Stimulated activated CD8-positive, alpha-beta memory T cell treated with anti-CD3 and anti-CD28 coated beads, Interleukin-7, amount 100 ng/mL, for 1 hour (primary cell): ENCODE data around the gene NKX2-4.
"Not testable (repeated sequence)": the region's sequence is repeated elsewhere in the genome, so short reads cannot be mapped to it uniquely, and the experiment has no call there.

Experiments used
- DNase-seq, 2 donors: peaks; one replicate each; pipeline ENCODE4 v3.0.0-alpha.2; 2020; ENCODE audit warnings: low read depth in 2 of 2

The NKX2-4 gene

DNA sequence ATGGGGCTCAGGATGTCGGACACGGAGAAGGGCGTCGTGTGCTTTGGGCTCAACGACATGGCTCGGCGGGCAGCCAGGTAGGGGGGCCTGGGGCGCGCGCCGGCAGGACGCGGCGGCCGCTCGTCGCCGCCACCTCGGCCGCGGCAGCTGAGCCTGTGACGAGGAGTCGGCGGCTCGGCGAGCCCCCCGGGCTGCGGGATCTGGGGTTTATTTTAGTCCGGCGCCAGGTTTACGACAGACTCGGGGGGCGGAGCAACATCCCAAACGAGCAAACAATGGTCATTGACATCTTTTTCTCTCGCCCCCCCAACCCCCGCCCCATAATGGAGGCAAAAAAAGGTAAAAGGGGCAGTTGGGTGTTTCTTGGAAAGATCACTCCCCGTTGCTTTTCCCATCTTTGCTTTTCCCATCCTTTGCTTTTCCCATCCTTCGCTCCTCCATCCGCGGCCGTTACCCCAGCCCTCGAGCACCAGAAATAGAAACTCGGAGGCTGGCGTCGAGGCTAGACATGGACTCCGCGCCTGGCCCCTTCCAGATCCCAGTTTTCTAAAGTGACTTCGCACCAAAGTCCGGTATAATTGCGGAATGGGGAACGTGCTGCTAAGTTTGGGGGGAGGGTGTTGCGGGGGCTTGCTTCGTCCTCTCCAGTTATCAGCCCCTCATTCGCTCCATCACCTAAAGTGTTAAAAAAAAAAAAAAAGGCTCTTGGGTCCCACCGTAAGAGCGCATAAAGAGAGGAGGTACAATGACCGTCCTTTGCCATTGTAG is at the start of gene NKX2-4:
TSS of gene NKX2-4 (minus strand) at position 186 of the 768 bp plus-strand sequence. CDS start at position 59, 127 bp downstream.
- DNase-seq: no peak

DNA sequence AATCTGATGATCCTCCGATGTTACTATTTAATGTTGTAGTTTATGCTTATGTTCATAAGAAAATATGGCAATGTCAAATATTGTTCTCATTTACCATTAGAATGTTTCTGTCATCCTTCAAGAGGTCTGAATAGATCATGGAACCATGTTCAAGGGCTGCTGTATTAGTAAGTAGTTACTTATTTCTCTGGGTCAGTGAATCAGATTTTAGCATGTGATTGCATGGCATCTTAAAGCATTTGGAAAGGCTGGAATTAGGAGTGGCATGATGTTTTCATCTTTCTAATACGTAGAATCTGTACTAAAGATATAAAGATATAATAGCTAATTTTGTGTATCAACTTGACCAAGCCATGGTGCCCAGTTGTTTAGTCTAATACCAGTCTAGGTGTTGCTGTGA is 40.5 kb upstream of the NKX2-4 start:
- DNase-seq: no peak

DNA sequence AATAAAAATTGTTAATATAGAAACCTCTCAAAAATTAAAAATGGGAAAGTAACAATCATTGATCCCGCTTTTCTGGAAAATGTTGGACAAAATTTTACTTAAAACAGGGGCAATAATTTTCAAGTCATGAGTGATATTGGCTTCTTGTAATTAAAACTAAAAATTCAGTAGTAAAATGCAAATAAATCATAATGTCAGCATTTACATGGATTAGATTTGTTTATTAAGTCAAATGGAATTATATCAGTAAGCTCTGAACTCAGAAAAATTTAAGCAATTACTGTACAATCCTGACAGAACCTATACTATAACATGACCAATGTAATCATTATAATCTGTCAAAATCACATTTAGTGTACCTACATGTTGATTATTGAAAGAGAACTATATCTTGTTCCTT is 39.9 kb upstream of the NKX2-4 start:
- no peak for DNase-seq

DNA sequence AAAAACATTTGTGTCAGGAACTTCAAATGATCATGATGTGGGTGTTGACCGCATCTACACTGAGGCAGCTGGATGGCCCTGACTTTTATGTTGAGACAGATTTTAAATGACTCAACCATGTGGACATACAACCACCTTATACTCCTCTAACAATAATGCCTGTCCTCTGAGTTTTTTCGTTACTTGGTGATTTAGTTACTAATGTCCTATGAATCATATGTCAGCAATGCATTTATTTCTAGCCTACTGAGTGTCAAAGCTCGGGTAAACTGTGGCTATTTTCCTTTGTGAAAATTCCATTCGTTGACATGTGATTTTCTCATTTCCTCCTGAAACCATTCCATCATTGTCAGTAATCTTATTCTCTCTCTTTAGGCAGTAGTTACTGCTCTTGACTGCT is 38.9 kb upstream of the NKX2-4 start:
- DNase-seq: no peak

DNA sequence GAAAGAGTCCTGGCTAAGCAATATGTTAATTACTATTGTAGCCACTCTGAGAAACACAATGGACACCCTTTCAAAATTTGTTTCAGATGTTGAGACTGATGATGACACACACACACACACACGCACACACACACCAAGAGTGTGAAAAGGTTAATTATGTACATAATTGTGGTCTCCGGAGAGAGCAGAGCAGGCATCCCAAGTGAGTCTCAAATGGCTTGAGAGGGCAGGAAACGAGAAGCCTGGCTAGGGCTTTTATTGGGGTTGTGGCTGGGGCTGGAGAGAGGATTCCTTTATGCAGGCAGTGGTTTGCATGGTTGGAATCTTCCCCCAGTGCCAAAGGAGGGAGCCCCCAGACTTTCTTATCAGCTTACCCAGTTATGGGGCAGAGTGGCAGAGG is 38.2 kb upstream of the NKX2-4 start:
- no peak for DNase-seq

DNA sequence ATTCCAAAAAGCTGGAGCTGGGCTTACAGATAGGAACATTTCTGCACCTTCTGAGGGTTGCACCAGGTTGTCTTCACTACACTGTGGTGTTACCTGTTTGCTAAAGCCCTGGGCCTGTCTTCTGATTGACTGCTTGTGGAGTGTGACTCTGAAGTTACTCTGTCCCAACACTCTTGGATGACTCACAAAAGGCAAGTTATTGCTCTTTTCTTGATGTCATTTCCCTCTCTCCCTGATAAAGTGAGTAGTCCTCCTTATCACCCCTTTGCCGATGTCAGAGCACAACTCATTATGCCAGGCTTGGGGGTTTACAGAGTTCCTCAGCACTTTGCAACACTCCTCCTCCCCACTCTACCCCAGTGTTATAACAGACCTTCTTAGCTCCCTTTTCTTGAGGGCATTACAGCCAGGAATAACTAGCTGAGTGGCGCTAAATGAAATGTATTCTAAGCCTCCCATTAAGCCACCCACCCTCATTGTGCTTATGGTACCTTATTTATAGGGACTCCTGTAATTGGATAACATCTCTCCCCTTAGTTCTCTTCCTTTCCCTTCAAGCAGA is 36.1 kb upstream of the NKX2-4 start:
- no peak for DNase-seq

DNA sequence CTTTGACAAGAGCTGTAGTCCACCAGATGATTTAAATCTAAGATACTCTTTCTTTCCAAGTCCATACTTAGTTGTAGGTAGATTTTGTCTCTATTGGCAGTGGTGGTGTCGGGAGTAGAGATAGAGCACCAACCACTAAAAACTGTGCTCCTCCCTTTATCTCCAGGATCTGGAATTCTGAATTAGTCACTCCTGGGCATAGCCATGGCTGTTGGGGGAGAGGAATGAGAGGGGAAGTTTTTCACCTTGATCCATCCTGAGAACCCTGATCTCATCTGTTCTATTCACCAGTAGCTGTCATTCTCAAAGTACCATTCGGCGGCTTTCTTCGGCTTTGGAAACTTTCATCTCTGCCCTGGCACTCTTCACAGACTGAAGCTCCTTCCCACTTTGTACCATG is 35.6 kb upstream of the NKX2-4 start:
- DNase-seq: no peak

DNA sequence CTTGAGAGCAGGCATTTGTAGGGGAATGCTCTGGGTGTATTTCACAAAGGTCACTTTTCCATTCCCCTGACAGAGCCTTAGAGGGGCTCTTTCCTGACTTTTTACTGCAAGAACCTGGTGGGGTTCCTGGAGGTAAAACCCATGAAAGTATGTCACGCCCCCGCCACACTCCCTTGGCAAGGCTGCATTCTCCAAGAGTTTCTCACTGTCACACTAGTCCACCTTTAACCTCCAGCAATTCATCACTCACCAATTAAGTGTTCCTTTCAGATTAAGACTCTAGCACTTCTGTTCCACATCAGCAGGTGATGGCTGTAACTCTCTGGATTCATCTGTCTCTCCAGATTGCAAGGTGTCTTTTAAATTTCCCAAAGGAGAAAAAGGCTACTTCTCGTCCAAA is 32.7 kb upstream of the NKX2-4 start:
- no peak for DNase-seq

DNA sequence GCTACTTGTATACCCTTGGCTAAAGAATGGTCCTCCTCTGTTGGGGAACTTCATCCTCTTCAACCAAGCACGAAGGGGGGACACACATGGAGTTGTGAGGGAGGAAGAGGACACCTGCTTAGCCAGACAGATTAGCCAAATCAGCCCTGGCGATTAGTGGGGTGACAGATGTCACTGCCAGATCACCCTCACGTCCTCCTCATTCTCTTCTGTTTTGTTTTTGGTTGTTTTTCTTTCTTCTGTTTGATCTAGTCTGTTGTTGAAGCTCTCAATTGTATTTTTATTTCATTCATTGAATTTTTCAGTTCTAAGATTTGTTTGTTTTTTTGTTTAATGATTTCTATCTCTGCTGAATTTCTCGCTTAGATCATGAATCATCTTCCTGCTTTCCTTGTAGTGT is 27.5 kb upstream of the NKX2-4 start:
- no peak for DNase-seq

DNA sequence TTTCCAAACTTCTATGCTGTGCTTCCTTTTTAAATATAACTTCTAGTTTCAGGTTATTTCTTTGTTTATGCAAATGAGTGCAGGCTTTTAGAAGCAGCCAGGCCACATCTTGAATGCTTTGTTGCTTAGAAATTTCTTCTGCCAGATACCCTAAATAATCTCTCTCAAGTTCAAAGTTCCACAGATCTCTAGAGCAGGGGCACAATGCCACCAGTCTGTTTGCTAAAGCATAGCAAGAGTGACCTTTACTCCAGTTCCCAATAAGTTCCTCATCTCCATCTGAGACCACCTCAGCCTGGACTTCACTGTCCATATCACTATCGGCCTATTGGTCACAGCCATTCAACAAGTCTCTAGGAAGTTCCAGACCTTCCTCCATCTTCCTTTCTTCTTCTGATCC is 26.4 kb upstream of the NKX2-4 start:
- not testable (repeated sequence) for DNase-seq

DNA sequence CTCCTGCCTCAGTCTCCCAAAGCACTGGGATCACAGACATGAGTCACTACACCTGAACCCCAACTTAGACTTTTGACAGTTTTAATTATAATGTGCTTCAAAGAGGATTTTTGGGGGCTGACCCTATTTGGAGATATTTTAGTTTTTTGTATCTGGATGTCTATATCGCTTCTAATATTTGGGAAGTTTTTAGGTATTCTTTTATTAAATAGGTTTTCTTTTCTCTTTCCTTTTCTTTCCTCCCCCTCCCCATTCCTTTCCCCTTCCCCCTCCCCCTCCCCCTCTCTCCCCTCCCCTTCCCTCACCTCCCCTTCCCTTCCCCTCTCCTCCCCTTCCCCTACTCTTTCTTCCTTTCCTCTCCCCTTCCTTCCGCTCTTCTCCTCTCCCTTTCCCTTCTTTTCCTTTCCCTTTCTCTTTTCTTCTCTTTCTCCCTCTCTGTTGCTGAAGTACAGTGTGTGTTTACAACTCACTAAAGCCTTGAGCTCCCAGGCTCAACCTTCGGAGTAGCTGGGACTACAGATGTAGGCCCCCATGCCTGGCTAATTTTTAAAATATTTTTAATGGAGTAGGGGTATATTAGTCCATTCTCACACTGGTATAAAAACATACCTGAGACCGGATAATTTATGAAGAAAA is 24.4 kb upstream of the NKX2-4 start:
- no peak for DNase-seq

DNA sequence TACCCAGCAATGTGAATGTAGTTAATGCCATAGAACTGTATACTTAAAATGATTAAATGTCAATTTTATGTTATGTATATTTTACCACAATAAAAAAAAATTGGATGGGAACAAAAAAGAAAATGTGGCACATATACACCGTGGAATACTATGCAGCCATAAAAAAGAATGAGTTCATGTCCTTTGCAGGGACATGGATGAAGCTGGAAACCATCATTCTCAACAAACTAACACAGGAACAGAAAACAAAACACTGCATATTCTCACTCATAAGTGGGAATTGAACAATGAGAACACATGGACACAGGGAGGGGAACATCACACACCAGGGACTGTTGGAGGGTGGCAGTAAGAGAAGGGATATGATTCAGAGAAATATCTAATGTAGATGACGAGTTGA is 21.8 kb upstream of the NKX2-4 start:
- not testable (repeated sequence) for DNase-seq

DNA sequence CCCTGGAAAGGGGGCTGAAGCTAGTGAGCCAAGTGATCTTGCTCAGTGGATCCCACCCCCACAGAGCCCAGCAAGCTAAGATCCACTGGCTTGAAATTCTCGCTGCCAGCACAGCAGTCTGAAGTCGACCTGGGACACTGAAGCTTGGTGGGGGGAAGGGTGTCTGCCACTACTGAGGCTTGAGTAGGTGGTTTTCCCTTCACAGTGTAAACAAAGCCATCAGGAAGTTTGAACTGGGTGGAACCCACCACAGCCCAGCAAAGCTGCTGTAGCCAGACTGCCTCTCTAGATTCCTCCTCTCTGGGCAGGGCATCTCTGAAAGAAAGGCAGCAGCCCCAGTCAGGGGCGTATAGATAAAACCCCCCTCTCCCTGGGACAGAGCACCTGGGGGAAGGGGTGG is 16.7 kb upstream of the NKX2-4 start:
- not testable (repeated sequence) for DNase-seq

DNA sequence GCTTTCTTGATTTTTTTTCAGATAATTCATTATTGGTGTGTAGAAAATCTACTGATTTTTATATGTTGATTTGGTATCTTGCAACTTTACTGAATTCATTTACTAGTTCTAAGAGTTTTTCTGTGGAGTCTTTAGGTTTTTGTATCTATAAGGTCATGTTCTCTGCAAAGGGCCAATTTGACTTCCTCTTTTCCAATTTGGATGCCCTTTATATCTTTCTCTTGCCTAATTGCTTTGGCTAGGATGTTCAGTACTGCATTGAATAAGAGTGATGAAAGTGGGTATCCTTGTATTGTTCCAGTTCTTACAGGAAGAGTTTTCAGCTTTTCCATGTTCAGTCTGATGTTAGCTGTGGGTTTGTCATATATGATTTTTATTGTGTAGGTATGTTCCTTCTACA is 14.4 kb upstream of the NKX2-4 start:
- DNase-seq: no peak

DNA sequence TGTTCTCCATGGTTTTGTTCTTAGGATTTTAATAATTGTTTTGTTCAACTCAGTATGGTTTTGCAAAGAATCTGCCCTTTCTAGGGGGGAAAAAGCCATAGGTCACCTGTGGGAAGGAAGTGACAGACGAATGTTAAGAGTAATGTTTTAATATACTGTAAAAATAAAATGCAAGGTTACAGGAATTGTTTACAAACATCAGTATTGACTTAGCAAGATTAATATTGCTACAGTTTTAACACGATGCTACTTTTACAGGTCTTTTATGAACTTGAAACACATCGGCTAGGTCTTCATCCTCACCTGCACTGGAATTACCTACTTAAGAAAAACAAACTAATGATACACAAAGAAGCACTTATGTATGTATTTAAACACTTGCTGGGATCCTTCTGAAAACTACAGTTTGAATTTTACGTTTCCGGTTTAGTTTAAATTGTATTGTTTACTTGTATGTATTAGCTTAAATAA is 1.7 kb upstream of the NKX2-4 start:
- DNase-seq: no peak

DNA sequence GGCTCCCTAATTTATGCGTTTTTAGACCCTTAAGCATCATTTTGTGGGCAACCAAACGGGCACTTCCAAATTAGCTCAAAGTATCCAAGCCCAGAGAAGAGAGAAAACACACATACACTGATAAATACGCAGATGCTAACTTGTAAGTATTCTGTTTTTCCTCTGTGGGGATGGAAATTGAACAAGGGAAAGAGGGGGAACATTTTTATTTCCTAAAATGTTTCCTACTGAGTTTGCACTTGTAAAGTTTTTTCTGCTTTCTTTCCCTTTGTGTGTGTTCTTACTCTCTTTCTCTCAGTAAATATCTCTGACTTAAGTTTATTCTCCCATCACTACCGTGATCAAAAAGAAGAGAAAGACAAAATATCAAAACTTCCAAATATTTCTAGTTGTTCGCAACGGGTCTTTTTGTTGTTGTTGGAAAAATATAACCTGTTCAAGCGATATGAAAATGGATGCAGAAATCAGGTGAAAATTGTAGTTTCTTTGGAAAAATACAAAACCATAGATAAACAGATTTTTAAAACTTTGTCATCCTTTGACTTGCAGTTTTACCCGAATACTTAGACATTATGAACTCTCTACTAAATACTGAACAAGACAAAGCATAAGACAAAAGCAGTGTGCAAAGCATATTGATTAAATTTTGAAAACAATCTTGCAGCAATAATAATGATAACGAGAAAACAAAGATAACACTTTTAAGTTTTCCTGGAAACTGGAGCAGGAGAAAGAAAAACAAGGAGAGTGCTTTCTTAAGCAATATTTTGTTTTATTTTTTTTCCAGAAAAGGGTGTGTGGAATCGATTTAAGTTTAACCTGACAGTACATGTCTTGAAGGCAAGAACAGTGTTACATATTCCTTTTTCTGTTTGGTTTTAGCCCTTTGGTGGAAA is 1.0 kb upstream of the NKX2-4 start:
- DNase-seq: no peak

DNA sequence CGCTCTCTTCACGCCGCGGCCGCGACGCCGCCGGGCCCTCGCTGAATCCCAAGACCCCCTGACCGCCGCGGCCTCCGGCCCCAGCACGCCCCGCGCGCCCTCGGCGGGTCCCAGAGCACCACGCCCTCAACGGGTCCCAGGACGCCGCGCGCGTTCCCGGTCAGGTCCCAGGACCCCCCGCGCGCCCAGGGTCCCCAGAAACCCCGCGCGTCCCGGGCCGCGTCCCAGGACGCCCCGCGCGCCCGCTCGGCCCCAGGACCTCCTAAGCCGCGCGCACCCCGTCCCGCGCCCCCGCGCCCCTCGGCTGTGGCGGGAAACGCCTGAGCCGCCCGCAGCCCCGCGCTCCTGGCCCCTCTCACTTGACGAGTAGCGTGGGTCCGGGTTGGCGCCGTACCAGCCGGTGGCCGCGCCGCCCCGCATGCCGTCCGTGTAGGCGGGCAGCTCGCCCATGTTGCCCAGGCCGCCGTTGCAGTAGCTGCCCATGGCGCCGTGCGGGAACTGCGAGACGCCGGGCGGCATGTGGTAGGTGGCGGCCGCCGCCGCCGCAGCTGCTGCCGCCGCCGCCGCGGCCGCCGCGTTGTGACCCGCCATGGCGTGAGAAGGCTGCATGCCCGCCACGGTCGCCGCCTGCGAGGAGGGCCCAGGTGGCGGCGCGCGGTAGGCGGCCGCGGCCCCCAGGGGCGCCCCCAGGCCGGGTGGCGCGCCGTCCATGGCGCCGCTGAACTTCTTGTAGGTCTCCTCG is 556 bp downstream of the NKX2-4 start:
- no peak for DNase-seq

DNA sequence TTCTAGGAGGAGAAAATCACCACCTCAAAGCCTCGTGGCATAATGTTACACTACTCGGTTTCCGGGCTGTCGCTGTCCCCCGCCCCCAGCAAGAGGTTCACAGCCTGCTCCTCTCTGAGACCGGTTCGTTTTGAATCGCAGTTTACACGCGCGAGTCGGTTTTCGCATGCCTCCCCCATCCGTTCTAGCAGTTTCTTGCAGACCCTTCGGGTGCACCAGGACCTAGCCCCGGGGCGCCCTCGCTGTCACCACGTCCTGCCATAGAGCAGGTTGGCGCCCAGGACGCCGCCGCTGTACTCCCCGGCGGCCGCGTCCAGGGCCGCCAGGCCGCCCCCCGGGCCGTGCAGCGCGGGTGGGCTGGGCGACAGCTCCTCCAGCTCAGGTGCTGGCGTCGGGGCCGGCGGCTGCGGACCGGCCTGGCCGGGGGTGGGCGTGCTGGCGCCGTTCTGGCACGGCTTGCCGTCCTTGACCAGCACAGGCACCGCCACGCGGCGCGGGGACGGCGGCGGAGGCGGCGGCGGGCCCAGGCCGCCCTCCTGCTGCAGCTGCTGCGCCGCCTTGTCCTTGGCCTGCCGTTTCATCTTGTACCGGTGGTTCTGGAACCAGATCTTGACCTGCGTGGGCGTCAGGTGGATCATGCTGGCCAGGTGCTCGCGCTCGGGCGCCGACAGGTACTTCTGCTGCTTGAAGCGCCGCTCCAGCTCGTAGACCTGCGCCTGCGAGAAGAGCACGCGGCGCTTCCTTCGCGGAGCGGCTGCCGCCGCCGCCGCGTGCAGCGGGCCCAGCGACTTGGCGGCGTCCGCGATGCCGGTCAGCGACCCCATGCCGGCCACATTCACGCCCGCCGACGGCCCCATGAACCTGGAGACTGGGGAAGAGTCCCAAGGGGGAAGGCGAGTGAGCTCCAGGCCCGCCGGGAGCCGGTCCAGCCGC is 1.4 kb downstream of the NKX2-4 start:
- DNase-seq: no peak

DNA sequence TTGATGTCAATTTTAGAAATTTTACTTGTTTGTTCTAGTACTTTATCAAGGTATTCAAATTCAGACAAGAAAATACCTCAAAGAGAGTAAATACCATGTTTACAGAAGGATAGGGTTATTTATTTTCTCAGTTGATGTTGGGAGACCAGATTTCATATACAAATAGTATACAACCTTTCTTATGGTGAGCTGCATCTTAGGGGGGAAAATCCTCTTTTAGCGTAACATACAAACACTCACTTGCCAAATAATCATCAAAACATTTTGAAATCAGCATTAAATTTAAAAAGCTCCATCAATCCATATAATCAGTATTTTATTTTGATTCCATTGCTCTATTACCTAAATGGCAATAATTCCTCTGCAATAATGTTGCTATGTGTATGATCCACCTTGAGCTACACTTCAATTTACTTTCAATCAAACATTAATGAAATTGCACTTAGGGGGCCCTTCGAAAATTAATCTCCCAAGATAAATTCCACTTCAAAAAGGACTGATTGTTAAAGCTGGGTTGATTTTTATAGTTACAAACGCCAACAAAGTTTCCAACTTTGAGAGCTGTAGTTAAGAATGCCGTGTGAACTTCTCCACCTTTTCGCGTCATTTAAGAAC is 2.2 kb downstream of the NKX2-4 start:
- DNase-seq: no peak

DNA sequence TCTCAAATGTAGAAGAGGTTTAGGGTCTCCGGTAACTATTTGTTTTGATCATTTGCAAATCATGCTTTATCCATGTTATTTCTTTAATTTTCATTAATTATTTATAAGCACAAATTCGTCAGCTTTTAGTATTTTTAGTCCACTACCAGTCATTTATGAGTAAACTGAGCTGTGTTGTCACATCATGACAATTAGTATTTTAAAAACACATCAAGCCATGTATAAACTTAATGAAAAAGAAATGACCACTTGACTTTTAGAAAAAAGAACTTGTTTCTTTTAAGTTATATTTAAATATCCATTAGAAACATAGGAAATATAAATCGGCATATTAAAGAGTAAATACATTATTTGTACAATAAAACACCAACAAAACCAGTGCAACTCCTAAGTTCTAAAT is 2.8 kb downstream of the NKX2-4 start:
- no peak for DNase-seq
